K562 (cell line): ENCODE data around the gene RPL9. TPM values are rescaled to one million over a fixed set of nuclear protein-coding genes. Genes with fewer than 3 reads are reported as not detected.

Experiments
- ATAC-seq: fragments of 200-7000 bp; cut with Tn5 transposase; 3 replicates; pipeline ENCODE4 v1.9.1; 2020; ENCODE audit warnings: moderate library complexity
- BruUV-seq: library from RNA; stranded (reverse); fragments of 400-500 nt; replicated peaks from 2 replicates; lab custom pipeline; 2021; lab: Mats Ljungman, UMichigan
- CTCF ChIA-PET: fragments of 300-600 bp; formaldehyde crosslinking; extraction: SDS; loops from one replicate; lab custom pipeline; 2021; ENCODE audit warnings: low intra/inter-chr PET ratio; lab: Yijun Ruan, JAX
- POLR2A ChIA-PET: fragments of 300-600, 350-650 bp; sonication (Branson Sonifier 250); formaldehyde crosslinking; extraction: SDS; loops from one replicate; lab custom pipeline; 2021; ENCODE audit warnings: antibody characterized with exemption, inconsistent platforms; lab: Yijun Ruan, JAX
- DNase-seq, 4 experiments: peaks; one replicate each; pipeline versions ENCODE4 v3.0.0 to v3.0.0-alpha.2; 2011 to 2018; ENCODE audit warnings: low spot score in 3 of 4, mixed read lengths in 3 of 4; ENCODE audit errors: extremely low read depth in 1 of 4
- FAIRE-seq: peaks from 2 replicates; lab custom pipeline; 2011; peaks lifted over from hg19 to GRCh38; lab: Jason Lieb, UNC
- H2AFZ ChIP-seq: 2 replicates; pipeline ENCODE4 v1.6.0; 2011; ENCODE audit warnings: low read depth, low read length, control low read depth, inconsistent platforms
- H3K27ac ChIP-seq: fragments of 200-600 bp; 3 replicates; pipeline ENCODE4 v1.8.0; 2011; ENCODE audit warnings: low read depth, mild to moderate bottlenecking, control low read depth, inconsistent platforms, low read length, moderate library complexity, mixed read lengths; ENCODE audit errors: extremely low read depth
- H3K27me3 ChIP-seq, 2 experiments: fragments of 300-600 bp in 1 of 2; 2 replicates in 1 of 2; 3 replicates in 1 of 2; pipeline versions ENCODE4 v1.6.0 to v1.8.0; 2011; ENCODE audit warnings: inconsistent platforms in 2 of 2, low read length in 2 of 2, mild to moderate bottlenecking in 1 of 2, mixed read lengths in 1 of 2, moderate library complexity in 1 of 2; ENCODE audit not compliant: control insufficient read depth in 2 of 2, insufficient read depth in 2 of 2
- H3K36me3 ChIP-seq: fragments of 300-600 bp; 3 replicates; pipeline ENCODE4 v1.8.0; 2011; ENCODE audit warnings: mild to moderate bottlenecking, low read length, inconsistent platforms; ENCODE audit not compliant: control insufficient read depth, insufficient read depth
- H3K4me1 ChIP-seq, 2 experiments: fragments of 200-600 bp in 1 of 2; replicated peaks in 1 of 2; 2 replicates in 1 of 2; 3 replicates in 1 of 2; pipeline versions ENCODE4 v1.5.1 to v1.8.0; 2011; ENCODE audit warnings: inconsistent platforms in 2 of 2, low read length in 2 of 2, mild to moderate bottlenecking in 1 of 2, mixed read lengths in 1 of 2, moderate library complexity in 1 of 2; ENCODE audit not compliant: control insufficient read depth in 2 of 2, insufficient read depth in 2 of 2
- H3K4me2 ChIP-seq: 2 replicates; pipeline ENCODE4 v1.6.1; 2011; ENCODE audit warnings: low read length, control low read depth, inconsistent platforms, mixed read lengths; ENCODE audit not compliant: insufficient read depth
- H3K4me3 ChIP-seq: fragments of 200-600 bp; sonication (generic), shearing (Covaris generic); 2 replicates; pipeline ENCODE4 v1.5.1; 2016; ENCODE audit warnings: control low read depth, inconsistent platforms
- H3K79me2 ChIP-seq: fragments of 200-600 bp; 3 replicates; pipeline ENCODE4 v1.8.0; 2011; ENCODE audit warnings: low read length, inconsistent platforms; ENCODE audit not compliant: control insufficient read depth, insufficient read depth
- H3K9ac ChIP-seq, 2 experiments: 2 replicates each; pipeline versions ENCODE4 v1.6.0 to v1.6.1; 2011; ENCODE audit warnings: low read depth in 2 of 2, low read length in 2 of 2, control low read depth in 1 of 2, inconsistent platforms in 1 of 2, mild to moderate bottlenecking in 1 of 2, mixed read lengths in 1 of 2; ENCODE audit not compliant: insufficient read depth in 1 of 2
- H3K9me1 ChIP-seq: one replicate; pipeline ENCODE4 v1.6.0; 2011; ENCODE audit warnings: inconsistent platforms, mild to moderate bottlenecking, low read length, moderate library complexity; ENCODE audit not compliant: control insufficient read depth, insufficient read depth
- H3K9me3 ChIP-seq: replicated peaks from 2 replicates; pipeline ENCODE4 v1.5.1; 2011; ENCODE audit warnings: low read depth, low read length, inconsistent platforms; ENCODE audit not compliant: control insufficient read depth, insufficient read depth
- H4K20me1 ChIP-seq: replicated peaks from 2 replicates; pipeline ENCODE4 v1.6.1; 2011; ENCODE audit warnings: low read length, inconsistent platforms, mixed read lengths; ENCODE audit not compliant: control insufficient read depth, insufficient read depth
- CBX5 ChIP-seq: IDR thresholded peaks from 2 replicates; pipeline ENCODE4 v1.6.1; 2014; ENCODE audit warnings: low read depth, borderline replicate concordance
- CEBPG ChIP-seq, 3 experiments: fragments of 200-800 bp in 1 of 3; sonication (Bioruptor generic) in 1 of 3; sonication (generic) in 1 of 3; formaldehyde crosslinking in 1 of 3; IDR thresholded peaks in 2 of 3; conservative IDR thresholded peaks in 1 of 3; 2 replicates each; pipeline versions ENCODE4 v1.6.1 to v1.8.0; 2016 to 2022; ENCODE audit warnings: missing compliant biosample characterization in 2 of 3, missing genetic modification characterization in 2 of 3, mild to moderate bottlenecking in 1 of 3, missing genetic modification reagents in 1 of 3
- EP300 ChIP-seq: IDR thresholded peaks from 2 replicates; pipeline ENCODE4 v1.6.1; 2012; ENCODE audit warnings: low read length, improper control_type of control experiment
- RAD21 ChIP-seq, 2 experiments: fragments of 250-450 bp in 1 of 2; fragments of 450-650 bp in 1 of 2; sonication (Bioruptor Pico) in 1 of 2; formaldehyde crosslinking in 1 of 2; IDR thresholded peaks in 1 of 2; conservative IDR thresholded peaks in 1 of 2; 2 replicates each; pipeline versions ENCODE4 v1.4.0 to v1.8.0; 2020 to 2022; ENCODE audit warnings: mild to moderate bottlenecking in 2 of 2, moderate library complexity in 1 of 2
- RHOXF2B ChIP-seq: fragments of 250-450 bp; sonication (Bioruptor Pico); conservative IDR thresholded peaks from 2 replicates; pipeline ENCODE4 v1.5.1; 2021
- WGBS: fragments of 100-300 bp; shearing (Covaris generic); methylation state at CpG from one replicate; pipeline ENCODE4 v1.1.6; 2016; ENCODE audit warnings: low coverage, mixed read lengths; ENCODE audit not compliant: insufficient coverage; ENCODE audit errors: missing lambda C conversion rate; 5-methylcytosine and 5-hydroxymethylcytosine counted together
- in situ Hi-C: fragments of 300-500 bp; cut with MboI; formaldehyde crosslinking; loops from 4 replicates; pipeline ENCODE4 v1.15.0; 2018; ENCODE audit warnings: inconsistent platforms, mixed read lengths
- intact Hi-C: fragments of 100-400 bp; cut with micrococcal nuclease; formaldehyde crosslinking; loops from 2 replicates; pipeline ENCODE4 v1.14.2; 2022
- polyA plus RNA-seq, 8 experiments: library from polyadenylated mRNA; depleted of rRNA in 4 of 8; stranded (reverse) in 5 of 8; unstranded in 3 of 8; fragments of >200 nt; fragmentation: Nextera tagmentation in 2 of 8; fragmentation: Illumina TruSeq in 1 of 8; extraction: Ambion mirVana in 2 of 8; extraction: Trizol in 1 of 8; gene quantifications; 2 replicates each; pipeline versions ENCODE4 v1.2.1 to v1.2.3, GENCODE V29; 2011 to 2014; ENCODE audit warnings: inconsistent platforms in 1 of 8, missing spikeins in 1 of 8
- total RNA-seq, 7 experiments: library from RNA; depleted of rRNA in 6 of 7; stranded (reverse); fragments of >200 nt in 6 of 7; fragmentation: Illumina TruSeq in 2 of 7; extraction: Trizol in 2 of 7; gene quantifications; 2 replicates each; pipeline versions ENCODE4 v1.2.1 to v1.2.3, GENCODE V29; 2011 to 2021; ENCODE audit warnings: low replicate concordance in 1 of 7
- TF ChIP-seq, protein P1 (sequence below), 3 experiments: IDR thresholded peaks in 2 of 3; conservative IDR thresholded peaks in 1 of 3; 2 replicates each; pipeline ENCODE4 v1.5.1; 2011 to 2012; ENCODE audit warnings: low read length in 3 of 3, mild to moderate bottlenecking in 3 of 3, control low read depth in 2 of 3, improper control_type of control experiment in 1 of 3, inconsistent platforms in 1 of 3, low read depth in 1 of 3, mixed read lengths in 1 of 3, moderate library complexity in 1 of 3; ENCODE audit not compliant: insufficient read depth in 2 of 3

RPL9 gene
- total and polyA plus RNA-seq, 9 of the 15 experiments (the other 6 are each of a cell fraction or from before 2014, with no cell fraction given): 1,925 to 5,178 (median 3,033) TPM

DNA sequence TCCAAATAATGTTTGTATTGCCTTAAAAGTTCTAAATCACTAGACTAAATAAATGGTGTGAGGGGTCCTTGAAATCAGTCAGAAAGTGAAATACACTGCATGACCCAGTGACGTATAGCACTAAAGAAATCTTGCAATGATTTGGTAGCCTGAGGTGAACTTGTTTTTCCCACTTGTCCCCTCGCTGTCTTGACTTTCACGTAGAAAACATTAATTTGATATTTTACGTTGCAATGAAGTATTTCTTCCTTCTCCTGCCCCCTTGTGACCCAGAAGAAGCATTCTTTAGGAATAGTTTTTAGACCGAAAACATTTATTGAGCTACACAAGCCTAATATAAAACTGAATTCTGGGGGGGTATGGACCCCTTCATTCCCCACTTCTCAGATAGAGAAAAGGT, 48.3 kb downstream of the RPL9 start:
- no peaks in the 10 kb centered on the region for H3K9me1 ChIP-seq
- H3K36me3 ChIP-seq: no peaks in the 10 kb centered on the region
- TF ChIP-seq RAD21 (CRISPR knock-in tag; conservative IDR thresholded peaks at IDR 0.05 in 1 of 2, IDR thresholded peaks at IDR 0.05 in 1 of 2) (peak; percentile 25 to 32; a peak in 1 of 4 replicates), RHOXF2B (CRISPR knock-in tag) (no peak), CBX5 (no peak), CEBPG (CRISPR knock-in tag; IDR thresholded peaks at IDR 0.05) (no peak), CEBPG (tag; conservative IDR thresholded peaks at IDR 0.05 in 1 of 2, IDR thresholded peaks at IDR 0.05 in 1 of 2) (no peak), EP300 (no peak)
- TF ChIP-seq, protein P1, sequence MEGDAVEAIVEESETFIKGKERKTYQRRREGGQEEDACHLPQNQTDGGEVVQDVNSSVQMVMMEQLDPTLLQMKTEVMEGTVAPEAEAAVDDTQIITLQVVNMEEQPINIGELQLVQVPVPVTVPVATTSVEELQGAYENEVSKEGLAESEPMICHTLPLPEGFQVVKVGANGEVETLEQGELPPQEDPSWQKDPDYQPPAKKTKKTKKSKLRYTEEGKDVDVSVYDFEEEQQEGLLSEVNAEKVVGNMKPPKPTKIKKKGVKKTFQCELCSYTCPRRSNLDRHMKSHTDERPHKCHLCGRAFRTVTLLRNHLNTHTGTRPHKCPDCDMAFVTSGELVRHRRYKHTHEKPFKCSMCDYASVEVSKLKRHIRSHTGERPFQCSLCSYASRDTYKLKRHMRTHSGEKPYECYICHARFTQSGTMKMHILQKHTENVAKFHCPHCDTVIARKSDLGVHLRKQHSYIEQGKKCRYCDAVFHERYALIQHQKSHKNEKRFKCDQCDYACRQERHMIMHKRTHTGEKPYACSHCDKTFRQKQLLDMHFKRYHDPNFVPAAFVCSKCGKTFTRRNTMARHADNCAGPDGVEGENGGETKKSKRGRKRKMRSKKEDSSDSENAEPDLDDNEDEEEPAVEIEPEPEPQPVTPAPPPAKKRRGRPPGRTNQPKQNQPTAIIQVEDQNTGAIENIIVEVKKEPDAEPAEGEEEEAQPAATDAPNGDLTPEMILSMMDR (IDR thresholded peaks at IDR 0.05 in 2 of 3, conservative IDR thresholded peaks at IDR 0.05 in 1 of 3; ENCODE audit: insufficient read depth in 2 of 3, low read depth in 1 of 3, low read length in 3 of 3): peak in 1 of 3 experiments; percentile 44; a peak in 3 of 6 replicates
- FAIRE-seq (no peak), ATAC-seq (peak; percentile 34; the same call in 2 of the 3 replicates), DNase-seq (no peak)
- no peaks in the 10 kb centered on the region for H3K9me3 ChIP-seq
- no peak overlapping the region for H3K4me2 ChIP-seq
- in situ Hi-C loops (no loop called here), intact Hi-C loops (no loop called here)
- H2AFZ ChIP-seq: peak overlapping the region; percentile 26; the same call in 1 of the 2 replicates
- H3K9ac ChIP-seq: no peak overlapping the region
- BruUV-seq: no TSS peak
- no peak overlapping the region for H3K4me3 ChIP-seq
- WGBS: 26% methylated on average over 5 of the region's 5 CpGs
- no peaks in the 10 kb centered on the region for H3K4me1 ChIP-seq
- H3K79me2 ChIP-seq: no peaks in the 10 kb centered on the region
- CTCF ChIA-PET: no interaction called here
- H3K27ac ChIP-seq: no peak overlapping the region
- POLR2A ChIA-PET: interaction anchor here (0.8 to 1.2 kb wide), 2 partner anchors 26 to 29 kb away, joined by 3 to 7 read pairs; no protein-coding TSS in a partner anchor
- no peaks in the 10 kb centered on the region for H4K20me1 ChIP-seq
- H3K27me3 ChIP-seq: no peaks in the 10 kb centered on the region
